ENCODE data around the gene TVP23A.
A peak's percentile ranks its signal among the peaks of the same experiment; 100 is the strongest.

The TVP23A gene

GRCh38 chr16:10817963-10818941 lies at the start of gene TVP23A:
Gene TVP23A (minus strand): TSS chr16:10818794. CDS start chr16:10818493, 301 bp downstream.
- no peak within 1 kb of the TSS for H3K27ac ChIP-seq
- no peak for DNase-seq (ENCODE audit: low read depth, low spot score)

GRCh38 chr16:10868104-10868595 lies 49.6 kb upstream of the TVP23A start:
- H3K27ac ChIP-seq: no peak overlapping the region
- DNase-seq (ENCODE audit: low read depth, low spot score): no peak

GRCh38 chr16:10867199-10867598 lies 48.6 kb upstream of the TVP23A start:
- DNase-seq (ENCODE audit: low read depth, low spot score): no peak
- H3K27ac ChIP-seq: no peak overlapping the region

DNA sequence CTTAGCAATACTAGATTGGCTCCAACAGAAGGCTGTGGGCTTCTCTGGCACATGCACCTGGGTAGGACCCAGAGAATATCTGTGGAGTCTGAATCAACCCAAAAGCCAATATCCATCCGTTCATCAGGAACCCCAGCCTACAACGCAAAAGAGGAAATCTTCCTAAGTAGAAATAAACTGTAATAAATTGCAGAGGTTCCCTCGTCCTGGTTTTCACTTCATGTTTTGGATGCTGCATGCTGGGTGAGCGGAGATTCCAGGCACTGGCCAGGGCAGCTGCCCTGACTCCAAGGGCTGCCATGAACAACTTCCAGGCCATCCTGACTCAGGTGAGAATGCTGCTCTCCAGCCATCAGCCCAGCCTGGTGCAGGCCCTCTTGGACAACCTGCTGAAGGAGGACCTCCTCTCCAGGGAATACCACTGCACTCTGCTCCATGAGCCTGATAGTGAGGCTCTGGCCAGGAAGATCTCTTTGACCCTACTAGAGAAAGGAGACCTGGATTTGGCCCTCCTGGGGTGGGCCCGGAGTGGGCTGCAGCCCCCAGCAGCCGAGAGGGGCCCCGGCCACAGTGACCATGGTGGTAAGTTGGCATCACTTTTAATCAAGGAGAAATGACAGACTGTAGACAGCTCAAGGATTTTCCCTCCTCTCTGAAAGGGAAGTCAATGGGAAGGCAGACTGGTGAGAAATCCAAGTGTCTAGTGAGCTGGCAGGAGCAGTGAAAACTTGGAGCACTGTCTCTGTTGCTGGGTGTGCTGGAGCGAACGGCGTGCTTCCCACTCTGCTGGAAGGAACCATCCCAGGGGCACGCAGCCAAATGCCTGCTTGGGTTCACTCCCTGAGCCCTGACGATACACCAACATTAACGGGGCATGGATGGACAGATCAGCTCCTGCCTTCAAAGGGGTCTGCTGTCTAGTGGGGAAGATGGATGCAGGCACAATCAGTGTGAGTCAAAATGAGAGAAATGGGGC lies 47.7 kb upstream of the TVP23A start:
- no peak for DNase-seq (ENCODE audit: low read depth, low spot score)
- no peak overlapping the region for H3K27ac ChIP-seq

- H3K27ac ChIP-seq: peak overlapping the region; percentile 49
- DNase-seq (ENCODE audit: low read depth, low spot score): peak; percentile 94
Observed at GRCh38 chr16:10862438-10862837, 43.8 kb upstream of the TVP23A start.

DNA sequence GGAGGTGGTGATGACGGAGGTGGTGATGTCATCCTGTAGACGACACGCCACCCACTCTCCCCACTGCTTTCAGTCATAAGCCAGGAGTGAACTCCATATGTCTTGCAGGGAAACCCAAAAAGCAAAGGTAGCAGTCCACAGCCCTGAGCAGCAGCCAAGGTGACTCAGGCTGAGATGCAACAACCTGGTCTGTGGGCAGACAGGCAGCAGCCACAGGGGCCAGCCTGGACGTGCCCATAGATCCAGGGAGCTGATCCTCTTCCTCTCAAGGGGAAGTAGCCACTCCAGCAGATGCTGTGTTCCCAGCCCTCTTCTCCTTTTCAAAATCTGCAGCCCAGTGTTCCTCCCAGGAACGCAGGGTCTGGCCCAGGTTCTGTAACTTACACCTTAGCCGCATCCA lies 41.1 kb upstream of the TVP23A start:
- DNase-seq (ENCODE audit: low read depth, low spot score): peak; percentile 66
- peak overlapping the region; percentile 24 for H3K27ac ChIP-seq

- no peak for DNase-seq (ENCODE audit: low read depth, low spot score)
- H3K27ac ChIP-seq: no peak overlapping the region
Observed at GRCh38 chr16:10859020-10859419, 40.4 kb upstream of the TVP23A start.

DNA sequence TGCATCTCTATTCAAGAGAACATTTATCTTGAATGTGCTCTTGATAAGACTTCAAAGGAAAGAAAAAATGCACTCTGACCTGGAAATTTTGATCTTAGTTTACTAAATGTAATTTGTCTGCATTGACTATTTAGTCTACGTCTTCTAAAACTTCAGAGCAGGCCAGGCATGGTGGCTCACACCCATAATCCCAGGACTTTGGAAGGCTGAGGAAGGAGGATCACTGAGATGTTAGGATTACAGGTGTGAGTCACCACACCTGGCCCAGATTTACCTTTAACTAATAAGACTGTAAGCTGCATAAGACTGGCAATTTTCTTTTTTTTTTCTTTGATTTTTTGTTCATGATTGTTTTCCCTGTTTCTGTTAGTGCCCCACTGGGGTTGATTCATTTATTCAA lies 39.6 kb upstream of the TVP23A start:
- H3K27ac ChIP-seq: no peak overlapping the region
- DNase-seq (ENCODE audit: low read depth, low spot score): no peak

- no peak for DNase-seq (ENCODE audit: low read depth, low spot score)
- no peak overlapping the region for H3K27ac ChIP-seq
Observed at GRCh38 chr16:10856042-10856441, 37.4 kb upstream of the TVP23A start.

DNA sequence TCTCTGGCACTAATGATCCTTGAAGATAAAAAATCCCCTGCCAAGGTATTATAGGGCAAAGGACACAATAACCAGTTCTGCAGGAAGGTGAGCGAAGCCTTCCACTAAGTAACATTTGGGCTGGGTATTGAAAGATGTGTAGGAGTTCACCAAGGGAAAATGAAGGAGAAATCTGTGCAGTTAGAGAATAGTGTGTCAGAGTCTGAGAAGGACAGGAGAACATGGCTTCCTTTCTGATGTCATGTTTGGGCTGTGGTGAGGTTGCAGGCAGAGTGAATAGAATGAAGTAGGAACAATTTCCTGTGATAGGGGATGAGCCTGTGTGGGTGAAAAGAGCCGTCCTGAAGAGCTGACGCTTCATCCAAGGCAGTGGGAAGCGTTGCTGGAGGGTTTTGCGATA lies 34.4 kb upstream of the TVP23A start:
- no peak for DNase-seq (ENCODE audit: low read depth, low spot score)

DNA sequence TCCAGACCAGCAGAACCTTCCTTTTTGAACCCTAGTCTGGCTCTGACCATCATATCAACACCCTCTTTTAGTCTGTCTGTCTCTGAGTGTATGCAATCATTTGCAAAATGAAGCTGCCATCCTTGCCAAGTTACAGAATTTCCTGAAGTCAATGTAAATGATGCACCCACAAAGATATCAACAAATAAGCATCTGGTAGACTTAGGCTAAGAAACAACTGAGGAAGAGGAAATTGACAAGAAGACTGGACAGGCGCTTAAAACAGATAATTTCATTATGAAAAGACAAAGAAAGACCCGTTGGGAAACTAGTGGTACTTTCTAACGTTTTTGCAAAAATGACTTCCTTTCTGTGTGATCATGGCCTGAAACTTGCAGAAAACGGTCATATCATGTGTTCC lies 33.7 kb upstream of the TVP23A start:
- H3K27ac ChIP-seq: no peak overlapping the region
- DNase-seq (ENCODE audit: low read depth, low spot score): no peak

More for the DNA sequence above, 34.4 kb upstream of the TVP23A start:
- H3K27ac ChIP-seq: no peak overlapping the region

GRCh38 chr16:10851512-10851911 lies 32.9 kb upstream of the TVP23A start:
- no peak overlapping the region for H3K27ac ChIP-seq
- no peak for DNase-seq (ENCODE audit: low read depth, low spot score)

DNA sequence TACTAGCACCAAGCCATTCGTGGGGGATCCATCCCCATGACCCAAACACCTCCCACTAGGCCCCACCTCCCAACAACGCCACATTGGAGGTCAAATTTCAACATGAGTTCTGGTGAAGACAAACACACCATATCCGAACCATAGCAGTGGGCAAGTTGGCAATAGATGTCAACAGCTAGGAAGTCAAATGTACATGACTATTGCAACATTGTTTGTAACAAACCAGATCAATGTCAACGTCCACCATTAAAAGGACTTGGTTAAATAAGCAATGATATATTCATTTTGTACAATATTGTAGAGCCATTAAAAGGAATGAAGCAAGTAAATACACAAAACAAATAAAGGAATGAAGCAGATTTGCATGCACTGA lies 31.9 kb upstream of the TVP23A start:
- DNase-seq (ENCODE audit: low read depth, low spot score): no peak
- no peak overlapping the region for H3K27ac ChIP-seq

GRCh38 chr16:10849736-10850477 lies 31.3 kb upstream of the TVP23A start:
- H3K27ac ChIP-seq: no peak overlapping the region
- DNase-seq (ENCODE audit: low read depth, low spot score): no peak

DNA sequence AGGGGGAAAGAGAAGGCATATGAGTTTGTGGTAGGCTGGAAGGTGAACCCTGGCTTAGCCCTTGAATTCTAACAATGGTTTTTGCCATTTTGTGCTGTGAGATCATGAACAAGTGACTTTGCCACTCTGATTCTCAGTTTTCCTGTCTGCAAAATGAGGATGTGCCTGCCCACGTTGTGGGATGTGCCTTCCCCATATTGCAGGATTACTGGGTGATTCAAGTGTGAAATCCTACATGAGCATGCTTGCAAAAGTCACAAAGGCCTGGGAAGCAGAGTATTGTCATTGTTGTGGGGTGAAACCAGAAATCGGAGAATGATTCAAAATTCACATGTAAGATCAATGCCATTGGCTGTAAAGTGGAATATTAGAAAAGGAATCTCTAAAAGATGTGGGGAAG lies 28.6 kb upstream of the TVP23A start:
- no peak overlapping the region for H3K27ac ChIP-seq
- DNase-seq (ENCODE audit: low read depth, low spot score): no peak

GRCh38 chr16:10846213-10846998 lies 27.8 kb upstream of the TVP23A start:
- H3K27ac ChIP-seq: no peak overlapping the region
- no peak for DNase-seq (ENCODE audit: low read depth, low spot score)

GRCh38 chr16:10840703-10841102 lies 22.1 kb upstream of the TVP23A start:
- DNase-seq (ENCODE audit: low read depth, low spot score): no peak
- H3K27ac ChIP-seq: no peak overlapping the region

DNA sequence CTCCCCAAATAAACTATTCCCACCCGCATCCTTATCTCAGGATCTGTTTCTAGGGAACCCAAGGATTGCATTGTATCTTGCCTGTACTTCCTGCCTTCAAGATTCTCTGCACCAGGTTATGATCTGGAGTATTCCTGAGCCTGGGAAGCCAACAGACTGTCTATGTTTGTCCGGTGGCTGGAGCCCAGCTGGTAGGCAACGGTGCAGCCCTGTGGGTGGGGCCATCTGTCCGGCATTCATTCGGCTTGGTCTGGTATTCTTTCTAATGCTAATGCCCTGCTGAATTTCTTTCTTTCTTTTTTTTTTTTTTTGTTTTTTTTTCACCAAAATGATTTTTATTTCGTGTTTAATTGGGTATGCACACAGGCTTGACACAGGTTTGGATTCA lies 20.7 kb upstream of the TVP23A start:
- no peak overlapping the region for H3K27ac ChIP-seq
- no peak for DNase-seq (ENCODE audit: low read depth, low spot score)

GRCh38 chr16:10838621-10839278 lies 20.2 kb upstream of the TVP23A start:
- DNase-seq (ENCODE audit: low read depth, low spot score): no peak

More at GRCh38 chr16:10838621-10839278, 20.2 kb upstream of the TVP23A start:
- no peak overlapping the region for H3K27ac ChIP-seq

Measured in epithelial cell of prostate (primary cell).